AG20443 (cell line): ENCODE results near the gene GALNTL6.

Experiments
- DNase-seq: peaks from one replicate; pipeline ENCODE4 v3.0.0; 2012; ENCODE audit warnings: low spot score, mixed read lengths

The GALNTL6 gene

GRCh38 chr4:172009446-172010230 lies 196.4 kb downstream of the GALNTL6 start:
- no peak for DNase-seq

DNA sequence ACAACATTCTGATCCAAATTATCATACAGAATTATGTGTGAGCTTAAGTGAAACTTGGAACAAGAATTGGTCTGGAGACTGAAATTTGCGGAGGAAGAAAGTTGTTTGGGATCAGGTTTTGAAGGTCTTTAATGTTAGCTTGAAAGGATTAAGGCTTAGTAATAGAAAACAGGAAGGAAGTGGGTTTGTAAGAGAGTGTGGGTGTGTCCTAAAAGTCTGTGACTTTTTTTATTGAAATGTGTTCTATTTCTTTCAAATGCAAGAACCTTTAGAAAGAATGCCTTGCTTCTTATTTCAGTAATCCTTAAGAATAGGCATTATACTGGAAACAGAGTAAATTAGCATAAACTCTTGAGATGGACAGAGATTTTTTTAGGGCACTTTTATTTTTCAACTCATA lies 198.0 kb downstream of the GALNTL6 start:
- DNase-seq: no peak

- DNase-seq: no peak
Observed at GRCh38 chr4:172018358-172018757, 205.2 kb downstream of the GALNTL6 start.

DNA sequence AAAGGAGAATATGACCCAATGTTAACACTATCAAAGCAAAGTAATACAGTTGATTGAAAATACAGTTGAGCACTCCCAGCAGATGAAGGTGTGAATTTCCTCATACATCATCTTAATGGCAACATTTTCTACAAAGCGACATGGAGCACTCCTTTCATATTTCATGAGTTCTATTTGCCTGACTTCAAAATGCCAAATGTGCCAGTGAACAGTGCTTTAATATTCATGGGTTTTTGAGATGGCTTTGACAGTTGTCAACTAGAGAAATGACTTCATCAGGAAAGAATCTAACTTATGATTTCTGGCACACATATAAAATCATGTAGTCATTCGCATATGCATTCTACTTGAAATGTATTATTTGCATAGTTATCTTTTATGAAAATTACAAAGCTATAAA lies 222.4 kb downstream of the GALNTL6 start:
- DNase-seq: no peak

DNA sequence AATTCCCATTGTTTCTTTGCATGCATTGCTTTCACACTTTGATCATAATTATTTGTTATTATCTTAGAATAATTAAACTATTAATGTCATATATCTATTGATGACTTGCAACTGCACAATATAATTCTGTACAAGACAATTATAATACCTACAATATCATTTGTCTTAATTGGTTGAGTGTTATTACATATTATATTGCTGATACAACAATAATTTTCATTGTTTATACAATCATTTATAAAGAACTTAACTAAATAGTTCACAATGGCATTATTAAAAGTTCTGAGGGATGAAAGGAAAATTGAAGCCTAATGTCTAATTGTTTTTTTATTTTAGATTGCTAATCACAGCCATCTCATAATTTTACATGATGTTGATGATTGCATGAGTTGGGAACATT lies 227.6 kb downstream of the GALNTL6 start:
- no peak for DNase-seq

DNA sequence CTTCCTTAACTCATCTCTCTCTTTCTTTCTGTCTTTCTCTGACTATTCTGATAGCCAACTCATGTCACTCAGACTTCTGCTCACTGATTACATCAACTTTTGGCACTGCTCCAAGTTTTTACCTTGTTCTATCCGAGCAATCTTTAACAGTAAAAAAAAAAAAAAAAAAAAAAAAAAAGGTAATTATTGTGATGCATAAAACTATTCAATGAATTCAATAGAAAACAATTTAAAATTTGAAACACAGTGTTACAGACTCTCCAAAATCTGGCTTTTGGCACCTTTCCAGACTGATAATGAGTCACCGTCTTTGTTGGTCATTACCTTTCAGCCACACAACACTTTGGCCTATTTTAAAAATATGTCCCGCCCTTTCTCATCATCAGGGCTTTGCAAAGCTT lies 229.5 kb downstream of the GALNTL6 start:
- DNase-seq: no peak

DNA sequence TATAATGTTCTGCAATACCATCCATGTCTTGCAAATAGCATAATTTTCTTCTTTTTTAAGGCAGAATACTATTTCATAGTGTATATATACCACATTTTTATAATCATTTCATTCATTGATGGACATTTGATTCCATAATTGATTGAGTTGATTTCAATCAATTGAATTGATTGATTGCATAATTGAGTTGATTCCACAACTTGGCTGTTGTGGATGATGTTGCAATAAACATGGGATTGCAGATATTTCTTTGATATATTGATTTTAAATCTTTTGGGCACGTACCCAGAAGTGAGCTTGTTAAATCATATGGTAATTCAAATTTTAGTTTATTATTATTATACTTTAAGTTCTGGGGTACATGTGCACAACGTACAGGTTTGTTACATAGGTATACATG lies 232.8 kb downstream of the GALNTL6 start:
- DNase-seq: no peak

DNA sequence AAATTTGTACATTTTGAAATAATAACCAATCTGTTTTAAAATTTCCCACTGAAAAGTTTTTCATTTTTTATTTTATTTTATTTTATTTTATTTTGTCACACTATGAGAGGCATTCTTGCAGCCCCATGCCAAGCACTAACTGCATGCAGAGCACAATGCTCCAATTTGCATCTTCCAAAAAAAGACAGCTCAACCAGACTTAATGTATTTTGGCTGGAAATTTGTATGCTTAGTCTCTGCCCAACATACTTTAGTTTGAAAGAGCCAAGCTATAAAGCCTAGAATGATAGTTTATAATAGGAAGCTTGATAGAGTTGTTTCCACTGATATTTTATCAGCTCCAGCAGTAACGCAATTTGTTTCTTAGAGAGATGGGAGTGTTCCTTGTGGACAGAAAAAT lies 235.5 kb downstream of the GALNTL6 start:
- no peak for DNase-seq

- DNase-seq: no peak
Observed at GRCh38 chr4:172050911-172051310, 237.7 kb downstream of the GALNTL6 start.

DNA sequence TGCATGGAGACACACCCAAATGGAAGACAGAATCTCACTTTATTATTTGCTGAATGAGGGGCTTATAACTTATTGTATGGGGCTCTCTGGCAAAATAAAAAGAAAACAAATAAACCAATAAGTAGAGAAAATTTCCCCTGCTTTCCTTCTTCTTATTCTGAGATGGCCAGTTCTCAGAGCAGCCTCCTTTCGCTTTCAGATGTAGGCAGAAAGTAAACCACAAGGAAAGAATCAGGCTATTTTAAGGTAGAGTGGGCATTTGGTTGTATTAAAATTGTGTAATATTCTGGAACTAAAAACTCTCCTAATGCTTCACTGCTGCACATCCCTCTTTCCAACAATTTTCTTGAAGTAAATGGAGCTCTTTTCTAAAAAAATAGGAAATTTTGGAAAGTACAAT lies 241.8 kb downstream of the GALNTL6 start:
- no peak for DNase-seq

DNA sequence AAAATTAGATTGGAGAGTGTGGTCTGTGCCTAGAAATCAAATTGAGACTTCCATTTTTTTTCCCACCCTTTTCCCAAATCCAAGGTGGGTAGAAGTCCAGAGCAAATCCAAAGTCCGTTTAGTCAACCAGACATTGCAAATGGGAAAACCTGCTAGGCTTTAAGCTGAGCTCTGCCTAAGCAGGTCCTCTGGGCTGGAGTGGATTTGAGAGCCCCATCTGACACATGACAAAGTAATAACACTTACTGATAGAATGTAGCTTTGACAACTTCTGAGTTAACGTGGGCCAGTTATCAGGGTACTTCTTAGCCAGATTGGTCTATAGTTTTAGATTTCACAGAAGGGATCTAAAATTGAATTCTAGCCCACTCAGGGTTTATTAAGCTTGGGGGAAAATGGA lies 242.3 kb downstream of the GALNTL6 start:
- DNase-seq: no peak

- no peak for DNase-seq
Observed at GRCh38 chr4:172061204-172061603, 248.0 kb downstream of the GALNTL6 start.

- no peak for DNase-seq
Observed at GRCh38 chr4:172068506-172068905, 255.3 kb downstream of the GALNTL6 start.

- DNase-seq: no peak
Observed at GRCh38 chr4:172073590-172073989, 260.4 kb downstream of the GALNTL6 start.

DNA sequence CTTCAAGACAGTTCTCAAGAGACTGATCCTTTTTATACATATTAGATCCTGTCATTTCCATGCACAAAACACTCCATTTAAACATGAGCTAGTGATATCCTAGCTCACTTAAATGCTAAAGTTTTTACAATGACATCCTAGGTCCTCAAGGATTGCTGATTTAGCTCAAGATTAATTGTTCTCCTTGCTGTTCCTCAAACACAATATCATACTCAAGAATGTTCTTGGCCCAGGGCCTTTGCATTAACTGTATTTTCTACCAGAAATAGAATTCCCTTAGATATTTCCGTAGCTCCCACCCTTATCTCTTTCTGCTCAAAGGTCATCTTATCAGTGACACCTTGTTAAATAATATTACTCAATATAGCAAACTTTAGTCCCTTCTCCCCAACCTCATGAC lies 270.1 kb downstream of the GALNTL6 start:
- no peak for DNase-seq

DNA sequence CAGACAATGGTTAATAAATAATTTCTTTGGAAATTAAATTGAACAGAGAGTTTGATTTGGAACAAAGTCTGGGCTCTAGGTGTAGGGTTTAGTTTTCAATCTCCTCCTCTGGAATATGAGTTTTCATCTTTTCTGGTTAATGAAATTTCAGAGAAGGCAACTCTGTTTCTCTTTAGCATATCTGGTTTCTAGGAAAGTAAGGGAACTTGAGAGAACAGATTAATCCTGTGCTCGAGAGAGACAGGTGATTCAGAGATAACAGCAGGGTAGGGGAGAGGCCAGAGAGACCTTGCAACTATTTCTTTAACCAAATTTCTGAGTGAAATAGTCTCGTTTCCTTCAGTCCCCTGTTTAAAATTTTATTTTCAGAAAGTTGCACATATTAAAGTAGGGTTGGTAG lies 275.4 kb downstream of the GALNTL6 start:
- DNase-seq: no peak

- DNase-seq: no peak
Observed at GRCh38 chr4:172095161-172095560, 282.0 kb downstream of the GALNTL6 start.

DNA sequence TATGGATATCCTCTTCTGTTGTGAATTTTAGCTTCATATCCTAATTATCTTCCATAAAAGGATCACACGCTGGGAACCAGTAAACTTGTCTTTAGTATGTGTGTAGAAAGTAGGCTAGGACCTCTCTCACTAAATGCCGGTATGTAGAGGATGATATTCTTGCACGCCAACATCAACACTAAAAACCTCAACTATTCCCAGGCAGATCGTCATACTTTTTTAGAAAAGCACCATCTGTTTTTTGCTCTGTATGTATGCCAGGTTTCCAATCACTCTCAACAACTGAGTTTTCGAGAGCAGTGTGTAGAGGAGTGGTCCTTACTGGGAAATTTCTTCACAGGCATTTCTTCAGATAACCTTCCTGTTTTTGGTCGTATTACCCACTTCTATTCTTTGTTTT lies 283.6 kb downstream of the GALNTL6 start:
- peak; percentile 10 for DNase-seq

GRCh38 chr4:172099376-172099775 lies 286.2 kb downstream of the GALNTL6 start:
- DNase-seq: no peak

DNA sequence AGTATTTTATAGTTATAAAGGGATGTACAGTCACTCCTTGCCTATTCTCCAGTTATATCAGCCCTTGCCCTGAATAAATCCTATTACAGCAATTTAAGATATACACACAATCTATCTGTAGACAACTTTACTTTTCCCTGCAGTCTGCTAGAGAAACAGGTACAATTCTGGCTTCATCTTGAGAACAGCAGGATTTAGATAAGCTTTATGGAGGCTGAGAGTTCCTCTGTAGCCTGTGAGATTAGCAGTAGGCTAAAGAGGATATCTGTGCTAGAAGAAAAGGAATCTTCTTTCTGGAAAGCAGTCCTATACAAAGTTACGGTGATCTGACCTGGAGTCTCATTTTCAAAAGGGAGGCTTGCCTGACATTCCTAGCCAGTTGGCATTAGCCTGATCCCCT lies 290.3 kb downstream of the GALNTL6 start:
- no peak for DNase-seq

- DNase-seq: no peak
Observed at GRCh38 chr4:172104539-172104938, 291.3 kb downstream of the GALNTL6 start.

DNA sequence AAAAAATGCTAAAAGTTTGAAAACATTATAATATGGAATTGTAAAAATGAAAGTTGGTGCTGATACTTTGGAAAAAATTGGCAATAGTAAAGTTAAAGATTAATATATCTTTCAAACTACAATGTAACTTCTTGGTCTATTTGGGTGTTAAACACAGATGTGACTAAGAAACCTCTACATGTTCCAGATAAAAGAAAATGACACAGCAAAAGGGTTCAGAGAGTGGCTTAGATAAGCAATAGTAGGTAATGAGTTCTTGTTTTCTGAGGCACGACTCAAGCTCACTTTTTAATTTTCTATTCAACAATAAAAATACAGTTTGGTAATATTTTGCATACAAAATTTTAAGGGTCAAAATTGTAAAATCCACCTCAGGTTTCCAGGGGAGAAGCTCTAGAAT lies 292.7 kb downstream of the GALNTL6 start:
- DNase-seq: no peak

DNA sequence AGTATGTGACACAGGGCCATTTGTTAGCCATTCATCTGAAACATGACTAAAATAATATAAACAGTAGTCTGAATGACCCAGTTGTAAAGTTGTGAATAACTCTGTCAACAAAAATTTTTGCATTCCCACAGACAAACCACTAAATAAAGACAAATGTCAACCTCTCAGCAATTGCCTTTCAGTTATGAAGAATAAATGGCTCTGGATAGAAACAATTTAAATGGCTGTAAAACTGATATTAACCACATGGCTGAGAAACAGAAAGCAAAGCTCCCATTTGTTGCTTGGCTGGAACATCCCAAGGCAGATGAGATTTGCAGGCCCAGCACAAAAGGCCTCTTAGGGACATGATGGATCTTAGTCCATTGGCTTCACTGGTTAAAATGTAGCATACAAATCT lies 296.3 kb downstream of the GALNTL6 start:
- no peak for DNase-seq

- no peak for DNase-seq
Observed at GRCh38 chr4:172124656-172125308, 311.6 kb downstream of the GALNTL6 start.
